Left ventricle myocardium inferior (tissue), 1 donor: ENCODE data around the gene PRMT3. TPM values are rescaled to one million over a fixed set of nuclear protein-coding genes. Genes with fewer than 3 reads are reported as not detected.
"Not testable (repeated sequence)": the region's sequence is repeated elsewhere in the genome, so short reads cannot be mapped to it uniquely, and the experiment has no call there.

Experiments used
- DNase-seq: peaks from one replicate; pipeline ENCODE4 v3.0.0-alpha.2; 2020
- H3K27ac ChIP-seq: fragments of 200-600 bp; replicated peaks from 2 replicates; pipeline ENCODE4 v1.8.0; 2021
- H3K27me3 ChIP-seq: fragments of 200-600 bp; 2 replicates; pipeline ENCODE4 v1.8.0; 2021; ENCODE audit warnings: low read depth
- H3K36me3 ChIP-seq: fragments of 200-600 bp; 2 replicates; pipeline ENCODE4 v1.8.0; 2021
- H3K4me1 ChIP-seq: fragments of 200-600 bp; 2 replicates; pipeline ENCODE4 v1.8.0; 2021
- H3K4me3 ChIP-seq: fragments of 200-600 bp; 2 replicates; pipeline ENCODE4 v1.8.0; 2021; ENCODE audit warnings: mild to moderate bottlenecking, moderate library complexity
- H3K9me3 ChIP-seq: fragments of 200-600 bp; replicated peaks from 2 replicates; pipeline ENCODE4 v1.8.0; 2021
- CTCF ChIP-seq: fragments of 200-600 bp; IDR thresholded peaks from 2 replicates; pipeline ENCODE4 v1.8.0; 2021; ENCODE audit warnings: antibody characterized with exemption, mild to moderate bottlenecking, borderline replicate concordance
- intact Hi-C: fragments of 100-400 bp; cut with micrococcal nuclease; formaldehyde crosslinking; loops from one replicate; pipeline ENCODE4 v1.11.0; 2022
- total RNA-seq: library from RNA; stranded (reverse); fragmentation: NEBNext Ultra II Directional; extraction: Animal tissue kit (Norgen Biotek cat#: 25700); gene quantifications from one replicate; pipeline ENCODE4 v1.2.1, GENCODE V29; 2021
- donor health status: DM: no; HTN: yes; CAD: no; lungs with severe emphysema.

PRMT3 gene
- total RNA-seq, 1 donor from 2014 or later: 11.4 TPM

- intact Hi-C loops: no loop called here
- Histone ChIP-seq H3K4me1 (no peaks in the 10 kb centered on the region), H3K36me3 (no peaks in the 10 kb centered on the region), H3K27ac (no peak overlapping the region), H3K9me3 (peaks cover 3% of the 10 kb centered on the region), H3K4me3 (no peak overlapping the region), H3K27me3 (peaks cover 10% of the 10 kb centered on the region)
- TF ChIP-seq CTCF: no peak
- DNase-seq: no peak
Observed at GRCh38 chr11:20544603-20545237, 157.2 kb downstream of the PRMT3 start.

DNA sequence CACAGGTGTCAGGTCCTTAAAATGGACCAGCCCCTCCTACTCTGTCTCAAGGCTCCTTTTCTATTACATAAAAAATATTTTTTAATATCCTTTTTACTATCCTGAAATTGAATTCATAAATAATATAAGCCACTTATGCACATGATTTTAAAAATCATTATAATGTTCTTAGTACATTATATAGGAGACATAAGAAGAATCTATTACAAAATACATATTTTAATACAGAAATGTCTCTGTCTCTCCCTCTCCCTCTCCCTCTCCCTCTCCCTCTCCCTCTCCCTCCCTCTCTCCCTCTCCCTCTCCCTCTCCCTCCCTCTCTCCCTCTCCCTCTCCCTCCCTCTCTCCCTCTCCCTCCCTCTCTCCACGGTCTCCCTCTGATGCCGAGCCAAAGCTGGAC, 159.9 kb downstream of the PRMT3 start:
- H3K27ac ChIP-seq: no peak overlapping the region
- DNase-seq: no peak
- no peaks in the 10 kb centered on the region for H3K27me3 ChIP-seq
- intact Hi-C loops: no loop called here
- no peaks in the 10 kb centered on the region for H3K36me3 ChIP-seq
- H3K4me3 ChIP-seq: no peak overlapping the region
- H3K9me3 ChIP-seq: no peaks in the 10 kb centered on the region
- no peak for TF ChIP-seq CTCF
- H3K4me1 ChIP-seq: no peaks in the 10 kb centered on the region

DNA sequence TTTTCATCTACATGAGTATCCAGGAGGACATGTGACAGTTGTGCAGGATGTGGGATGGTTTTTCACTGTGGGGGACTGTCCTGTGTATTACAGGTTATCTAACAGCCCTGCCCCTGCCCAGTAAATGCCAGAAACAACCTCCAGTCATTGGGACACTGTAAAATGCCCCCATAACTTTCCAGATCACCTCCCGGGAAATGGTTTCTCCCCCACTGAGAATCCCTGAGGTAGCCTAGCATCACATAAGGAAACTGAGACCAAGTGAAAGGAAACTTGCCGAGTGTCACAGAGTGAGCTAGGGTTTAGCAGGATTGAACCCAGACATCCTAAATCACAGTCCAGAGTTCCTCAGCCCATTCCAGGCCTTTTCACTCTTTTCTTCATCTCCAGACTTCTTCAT, 163.6 kb downstream of the PRMT3 start:
- Histone ChIP-seq H3K4me3 (no peak overlapping the region), H3K36me3 (no peaks in the 10 kb centered on the region), H3K27ac (no peak overlapping the region), H3K27me3 (no peaks in the 10 kb centered on the region), H3K9me3 (no peaks in the 10 kb centered on the region), H3K4me1 (no peaks in the 10 kb centered on the region)
- intact Hi-C loops: no loop called here
- DNase-seq: no peak
- no peak for TF ChIP-seq CTCF

GRCh38 chr11:20555783-20556182, 168.3 kb downstream of the PRMT3 start:
- intact Hi-C loops: no loop called here

GRCh38 chr11:20556396-20556795, 168.9 kb downstream of the PRMT3 start:
- intact Hi-C loops: not testable (repeated sequence)

More at GRCh38 chr11:20555783-20556182, 168.3 kb downstream of the PRMT3 start:
- H3K36me3 ChIP-seq: no peaks in the 10 kb centered on the region
- no peaks in the 10 kb centered on the region for H3K4me1 ChIP-seq
- H3K4me3 ChIP-seq: no peak overlapping the region
- peaks cover 5% of the 10 kb centered on the region for H3K27me3 ChIP-seq
- peaks cover 4% of the 10 kb centered on the region for H3K9me3 ChIP-seq
- no peak for TF ChIP-seq CTCF
- H3K27ac ChIP-seq: no peak overlapping the region
- DNase-seq: no peak

DNA sequence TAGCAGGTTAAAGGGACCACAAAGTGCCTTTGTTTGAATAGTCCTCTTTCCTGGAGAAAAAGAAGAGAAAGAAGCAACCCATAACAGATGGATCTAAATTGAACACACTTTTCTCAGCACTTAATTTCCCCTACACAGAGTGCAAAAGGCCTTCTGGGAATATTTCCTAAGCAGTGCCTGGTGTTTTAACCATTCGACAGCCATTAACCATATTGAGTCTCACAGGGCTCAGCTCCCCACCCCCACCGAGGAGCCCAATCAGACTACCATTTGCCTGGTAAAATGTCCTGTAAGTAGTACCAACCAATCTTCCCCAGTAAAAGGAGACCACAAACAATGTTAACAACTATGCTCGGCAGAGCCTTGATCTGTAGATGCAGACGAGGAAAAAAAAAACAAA, 171.2 kb downstream of the PRMT3 start:
- Histone ChIP-seq H3K9me3 (peaks cover 4% of the 10 kb centered on the region), H3K36me3 (no peaks in the 10 kb centered on the region), H3K27me3 (peaks cover 5% of the 10 kb centered on the region), H3K27ac (no peak overlapping the region), H3K4me3 (no peak overlapping the region), H3K4me1 (peaks cover 8% of the 10 kb centered on the region)
- DNase-seq: no peak
- no peak for TF ChIP-seq CTCF
- intact Hi-C loops: no loop called here

More at GRCh38 chr11:20556396-20556795, 168.9 kb downstream of the PRMT3 start:
- not testable (repeated sequence) for DNase-seq, H3K36me3 ChIP-seq, H3K27me3 ChIP-seq, H3K4me3 ChIP-seq, H3K27ac ChIP-seq, H3K9me3 ChIP-seq, H3K4me1 ChIP-seq

Other genes starting within 250 kb of the PRMT3 start
- gene DBX1, start 227.2 kb upstream of the PRMT3 start, total RNA-seq: not detected
- 17.4 TPM for gene HTATIP2, start 24.0 kb upstream of the PRMT3 start, total RNA-seq
- not detected for gene SLC6A5, start 211.9 kb downstream of the PRMT3 start, total RNA-seq